ENCODE data around the gene APOL1. TPM values are rescaled to one million over a fixed set of nuclear protein-coding genes. Genes with fewer than 3 reads are reported as not detected.

Gene APOL1
- total RNA-seq, 1 donor from 2014 or later, result 2.3 TPM

- TF ChIP-seq CTCF (IDR thresholded peaks at IDR 0.05; ENCODE audit: insufficient read depth, low read length, poor library complexity, severe bottlenecking), result no peak
- Histone ChIP-seq H3K27me3 (ENCODE audit: control insufficient read depth, insufficient read depth, low read length) (no peaks in the 10 kb centered on the region), H3K36me3 (ENCODE audit: control insufficient read depth, insufficient read depth, low read length) (peaks cover 28% of the 10 kb centered on the region), H3K4me3 (ENCODE audit: low read depth, low read length) (no peak overlapping the region)
- DNase-seq (ENCODE audit: low read depth), result no peak
Observed at GRCh38 chr22:36295247-36295646, 42.3 kb downstream of the APOL1 start.

- Histone ChIP-seq H3K36me3 (ENCODE audit: control insufficient read depth, insufficient read depth, low read length) (peaks cover 34% of the 10 kb centered on the region), H3K27me3 (ENCODE audit: control insufficient read depth, insufficient read depth, low read length) (no peaks in the 10 kb centered on the region), H3K4me3 (ENCODE audit: low read depth, low read length) (no peak overlapping the region)
- TF ChIP-seq CTCF (IDR thresholded peaks at IDR 0.05; ENCODE audit: insufficient read depth, low read length, poor library complexity, severe bottlenecking), result no peak
- no peak for DNase-seq (ENCODE audit: low read depth)
Observed at GRCh38 chr22:36296690-36297089, 43.8 kb downstream of the APOL1 start.

- H3K36me3 ChIP-seq (ENCODE audit: control insufficient read depth, insufficient read depth, low read length), result peaks cover 31% of the 10 kb centered on the region
- no peaks in the 10 kb centered on the region for H3K27me3 ChIP-seq (ENCODE audit: control insufficient read depth, insufficient read depth, low read length)
- DNase-seq (ENCODE audit: low read depth), result no peak
- H3K4me3 ChIP-seq (ENCODE audit: low read depth, low read length), result no peak overlapping the region
- no peak for TF ChIP-seq CTCF (IDR thresholded peaks at IDR 0.05; ENCODE audit: insufficient read depth, low read length, poor library complexity, severe bottlenecking)
Observed at GRCh38 chr22:36297568-36297967, 44.6 kb downstream of the APOL1 start.

GRCh38 chr22:36298118-36298517 is 45.2 kb downstream of the APOL1 start:
- no peak for TF ChIP-seq CTCF (IDR thresholded peaks at IDR 0.05; ENCODE audit: insufficient read depth, low read length, poor library complexity, severe bottlenecking)
- no peak overlapping the region for H3K4me3 ChIP-seq (ENCODE audit: low read depth, low read length)
- DNase-seq (ENCODE audit: low read depth), result no peak
- H3K36me3 ChIP-seq (ENCODE audit: control insufficient read depth, insufficient read depth, low read length), result peaks cover 34% of the 10 kb centered on the region
- no peaks in the 10 kb centered on the region for H3K27me3 ChIP-seq (ENCODE audit: control insufficient read depth, insufficient read depth, low read length)

- Histone ChIP-seq H3K27me3 (ENCODE audit: control insufficient read depth, insufficient read depth, low read length) (no peaks in the 10 kb centered on the region), H3K36me3 (ENCODE audit: control insufficient read depth, insufficient read depth, low read length) (peaks cover 30% of the 10 kb centered on the region), H3K4me3 (ENCODE audit: low read depth, low read length) (no peak overlapping the region)
- DNase-seq (ENCODE audit: low read depth), result no peak
- no peak for TF ChIP-seq CTCF (IDR thresholded peaks at IDR 0.05; ENCODE audit: insufficient read depth, low read length, poor library complexity, severe bottlenecking)
Observed at GRCh38 chr22:36298601-36299000, 45.7 kb downstream of the APOL1 start.

GRCh38 chr22:36299295-36299694 is 46.4 kb downstream of the APOL1 start:
- H3K27me3 ChIP-seq (ENCODE audit: control insufficient read depth, insufficient read depth, low read length), result no peaks in the 10 kb centered on the region
- no peak for DNase-seq (ENCODE audit: low read depth)
- TF ChIP-seq CTCF (IDR thresholded peaks at IDR 0.05; ENCODE audit: insufficient read depth, low read length, poor library complexity, severe bottlenecking), result no peak
- no peak overlapping the region for H3K4me3 ChIP-seq (ENCODE audit: low read depth, low read length)
- H3K36me3 ChIP-seq (ENCODE audit: control insufficient read depth, insufficient read depth, low read length), result peaks cover 28% of the 10 kb centered on the region

All from kidney epithelial cell (primary cell).